Hepatocyte (in vitro differentiated cells): ENCODE measurements around the gene TRIM42.

Experiments used
- CTCF ChIP-seq: fragments of 200-600 bp; sonication (generic); IDR thresholded peaks from 2 replicates; pipeline ENCODE4 v1.5.1; 2016; ENCODE audit warnings: antibody characterized with exemption, mild to moderate bottlenecking; ENCODE audit not compliant: poor library complexity
- EZH2 ChIP-seq: fragments of 200-600 bp; sonication (generic); IDR thresholded peaks from 2 replicates; pipeline ENCODE4 v1.6.1; 2016; ENCODE audit warnings: antibody characterized with exemption, mild to moderate bottlenecking, borderline replicate concordance
- EZH2phosphoT487 ChIP-seq: fragments of 200-600 bp; sonication (generic); IDR thresholded peaks from one replicate; pipeline ENCODE4 v1.6.1; 2018; ENCODE audit warnings: antibody characterized with exemption, mild to moderate bottlenecking, low read depth, moderate library complexity; ENCODE audit not compliant: unreplicated experiment, severe bottlenecking

- TF ChIP-seq CTCF (no peak), EZH2 (no peak), EZH2phosphoT487 (no peak)
These were observed 70.3 kb downstream of the TRIM42 start for GRCh38 chr3:140748171-140748570.
